ENCODE data around the gene PLAC1.

The PLAC1 gene

GRCh38 chrX:134625315-134625718, 33.0 kb downstream of the PLAC1 start:
- no peak for DNase-seq

GRCh38 chrX:134624046-134624430, 34.2 kb downstream of the PLAC1 start:
- no peak for DNase-seq

- no peak for DNase-seq
Observed at GRCh38 chrX:134623293-134624045, 34.8 kb downstream of the PLAC1 start.

GRCh38 chrX:134622813-134623185, 35.5 kb downstream of the PLAC1 start:
- no peak for DNase-seq

- DNase-seq, result peak; percentile 36 to 47
Observed at GRCh38 chrX:134622056-134622812, 36.0 kb downstream of the PLAC1 start.

- no peak for DNase-seq
Observed at GRCh38 chrX:134619838-134620237, 38.4 kb downstream of the PLAC1 start.

- no peak for DNase-seq
Observed at GRCh38 chrX:134613396-134613795, 44.9 kb downstream of the PLAC1 start.

GRCh38 chrX:134608153-134608552, 50.1 kb downstream of the PLAC1 start:
- no peak for DNase-seq

GRCh38 chrX:134607523-134607922, 50.7 kb downstream of the PLAC1 start:
- no peak for DNase-seq

- no peak for DNase-seq
Observed at GRCh38 chrX:134604701-134605311, 53.5 kb downstream of the PLAC1 start.

GRCh38 chrX:134603806-134604700, 54.2 kb downstream of the PLAC1 start:
- DNase-seq, result no peak

GRCh38 chrX:134602410-134602809, 55.9 kb downstream of the PLAC1 start:
- no peak for DNase-seq

- DNase-seq, result no peak
Observed at GRCh38 chrX:134601240-134601765, 57.0 kb downstream of the PLAC1 start.

- no peak for DNase-seq
Observed at GRCh38 chrX:134600714-134601113, 57.6 kb downstream of the PLAC1 start.

- no peak for DNase-seq
Observed at GRCh38 chrX:134599184-134599914, 58.9 kb downstream of the PLAC1 start.

GRCh38 chrX:134592303-134592702, 66.0 kb downstream of the PLAC1 start:
- DNase-seq, result no peak

- DNase-seq, result no peak
Observed at GRCh38 chrX:134591502-134591901, 66.8 kb downstream of the PLAC1 start.

- DNase-seq, result no peak
Observed at GRCh38 chrX:134588806-134589205, 69.5 kb downstream of the PLAC1 start.

- no peak for DNase-seq
Observed at GRCh38 chrX:134580907-134581306, 77.4 kb downstream of the PLAC1 start.

GRCh38 chrX:134573683-134574035, 84.6 kb downstream of the PLAC1 start:
- no peak for DNase-seq

GRCh38 chrX:134572816-134573682, 85.2 kb downstream of the PLAC1 start:
- DNase-seq, result no peak

All from Kasumi-1 (cell line).